ENCODE measurements around the gene FBN1.

FBN1 gene

DNA sequence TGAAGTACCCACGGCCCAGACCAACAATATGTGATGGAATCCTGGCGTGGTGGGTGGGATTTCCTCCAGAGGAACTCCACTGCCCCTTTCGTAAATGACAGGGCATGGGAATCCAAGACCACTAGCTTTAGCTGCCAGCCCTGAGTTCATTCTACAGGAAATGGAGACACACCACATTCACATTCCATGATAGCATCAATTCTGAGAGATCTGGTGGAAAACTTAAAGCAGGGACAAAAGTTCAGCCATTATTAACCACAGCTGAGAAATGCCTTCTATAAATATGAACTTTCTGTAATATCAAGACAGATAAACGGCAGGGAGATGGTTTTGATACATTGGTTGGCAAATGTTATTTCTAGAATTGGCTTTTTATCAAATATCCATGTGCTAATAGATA is 98.2 kb downstream of the FBN1 start:
- DNase-seq = no peak

DNA sequence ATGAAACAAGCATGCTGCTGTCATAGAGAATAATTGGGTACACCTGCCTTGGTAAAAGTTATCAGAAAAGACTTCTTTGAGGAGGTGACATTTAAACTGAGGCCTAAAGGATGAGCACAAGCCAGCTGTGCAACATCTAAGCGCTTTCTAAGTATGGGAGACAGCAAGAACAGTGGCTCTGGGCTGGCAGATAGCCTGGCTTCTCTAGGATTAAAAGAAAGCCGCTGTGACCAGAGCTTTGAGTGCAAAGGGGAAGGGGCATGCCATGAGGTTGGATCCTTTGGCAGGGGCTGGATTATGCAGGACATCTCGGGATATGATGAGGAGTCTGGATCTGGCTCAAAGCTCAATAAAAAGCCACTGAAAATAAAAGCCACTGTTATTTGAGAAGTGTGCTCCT is 99.2 kb downstream of the FBN1 start:
- no peak for DNase-seq

DNA sequence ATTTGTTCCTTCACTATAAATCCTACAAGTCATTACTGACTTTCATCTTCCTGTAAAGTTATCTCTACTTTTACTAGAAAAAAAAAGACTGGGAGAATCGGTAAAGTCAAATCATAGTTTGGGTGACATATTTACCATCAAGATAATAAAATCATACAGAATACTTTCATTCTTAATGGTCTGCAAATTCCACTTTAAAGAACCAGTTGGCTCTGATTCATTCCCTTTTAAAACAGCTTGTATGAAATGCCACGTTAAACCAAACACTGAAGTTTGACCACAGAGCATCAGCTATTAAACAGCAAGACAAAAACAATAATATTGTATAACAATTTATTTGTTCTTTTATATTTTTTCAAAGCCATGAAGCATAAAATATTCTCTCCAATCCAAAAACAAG is 100.7 kb downstream of the FBN1 start:
- no peak for DNase-seq

DNA sequence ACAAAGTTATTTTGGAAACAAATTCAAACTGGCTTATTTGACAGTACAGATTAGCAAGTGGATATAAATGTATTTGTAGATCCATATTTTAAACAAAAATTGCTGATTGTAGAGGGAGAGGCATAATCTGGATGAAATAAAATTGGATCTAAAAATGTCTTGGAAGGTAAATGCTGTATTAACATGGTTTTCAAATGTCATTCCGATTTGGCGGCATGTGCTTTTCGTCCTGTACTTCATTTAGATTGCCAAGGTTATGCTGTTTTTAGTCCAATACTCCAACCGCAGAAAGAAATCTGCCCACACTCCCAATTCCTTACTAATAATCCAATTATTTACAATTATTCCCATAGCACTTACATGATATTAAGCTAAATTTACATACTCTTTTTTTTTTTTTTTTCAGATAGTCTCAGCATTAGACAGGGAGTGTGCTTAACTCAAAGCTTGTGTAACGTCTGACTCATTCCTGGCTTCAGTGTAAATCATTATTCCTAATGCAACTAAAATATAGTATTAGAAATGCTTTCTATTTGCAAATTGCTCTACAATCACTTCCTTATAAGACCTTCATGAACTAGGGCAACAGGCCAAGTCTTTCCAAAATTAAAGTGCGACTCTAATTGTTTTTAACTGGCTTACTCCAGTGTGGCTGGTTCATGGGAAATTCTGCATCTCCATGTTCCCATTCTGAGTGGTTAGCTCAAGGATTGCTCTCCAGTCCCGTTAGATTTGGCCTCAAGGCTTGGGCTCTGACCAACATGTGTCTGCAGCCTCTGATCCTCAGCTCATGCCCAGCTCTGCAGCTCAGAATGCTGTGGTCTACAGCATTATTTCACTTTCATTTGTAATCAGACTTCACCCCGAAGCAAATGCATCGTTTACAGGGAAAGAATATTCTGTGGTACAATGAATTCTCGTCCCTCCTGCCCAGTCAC is 103.9 kb downstream of the FBN1 start:
- DNase-seq = peak; percentile 67

DNA sequence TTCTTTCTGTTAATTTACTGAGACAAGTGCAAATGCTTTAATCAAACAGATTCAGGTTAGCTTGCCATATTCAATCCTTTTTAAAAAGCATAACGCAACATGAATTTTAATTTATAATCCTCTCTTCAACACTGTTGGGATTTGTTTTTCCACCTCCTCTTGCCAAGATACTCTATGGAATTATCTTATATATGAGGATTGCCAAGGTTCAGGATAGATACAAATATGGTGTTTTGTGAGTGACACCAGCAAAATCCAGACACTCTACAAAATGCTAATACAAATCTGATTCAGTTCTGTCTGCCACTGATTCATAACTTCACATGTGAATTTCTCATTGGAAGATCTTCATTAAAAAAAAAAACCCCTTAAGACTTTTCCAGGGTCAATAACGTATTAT is 104.8 kb downstream of the FBN1 start:
- no peak for DNase-seq

DNA sequence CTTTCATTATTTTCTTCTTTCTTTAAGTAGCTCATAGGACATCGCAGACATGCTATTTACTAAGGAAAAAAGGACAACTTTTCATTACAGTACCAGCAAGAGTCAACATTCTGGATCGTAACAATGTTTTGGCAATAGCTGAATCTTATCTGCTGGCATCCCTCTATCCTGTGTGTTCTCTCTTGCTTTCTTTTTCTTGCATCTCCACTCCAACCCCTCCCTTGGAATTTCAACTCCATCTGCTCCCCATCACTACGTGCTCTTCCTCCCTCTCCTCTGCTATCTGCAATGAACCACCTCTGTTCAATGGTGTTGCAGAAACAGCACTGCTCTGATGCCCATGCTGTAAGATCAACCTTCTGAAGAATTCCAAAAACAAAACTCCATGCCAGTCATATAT is 106.6 kb downstream of the FBN1 start:
- no peak for DNase-seq

DNA sequence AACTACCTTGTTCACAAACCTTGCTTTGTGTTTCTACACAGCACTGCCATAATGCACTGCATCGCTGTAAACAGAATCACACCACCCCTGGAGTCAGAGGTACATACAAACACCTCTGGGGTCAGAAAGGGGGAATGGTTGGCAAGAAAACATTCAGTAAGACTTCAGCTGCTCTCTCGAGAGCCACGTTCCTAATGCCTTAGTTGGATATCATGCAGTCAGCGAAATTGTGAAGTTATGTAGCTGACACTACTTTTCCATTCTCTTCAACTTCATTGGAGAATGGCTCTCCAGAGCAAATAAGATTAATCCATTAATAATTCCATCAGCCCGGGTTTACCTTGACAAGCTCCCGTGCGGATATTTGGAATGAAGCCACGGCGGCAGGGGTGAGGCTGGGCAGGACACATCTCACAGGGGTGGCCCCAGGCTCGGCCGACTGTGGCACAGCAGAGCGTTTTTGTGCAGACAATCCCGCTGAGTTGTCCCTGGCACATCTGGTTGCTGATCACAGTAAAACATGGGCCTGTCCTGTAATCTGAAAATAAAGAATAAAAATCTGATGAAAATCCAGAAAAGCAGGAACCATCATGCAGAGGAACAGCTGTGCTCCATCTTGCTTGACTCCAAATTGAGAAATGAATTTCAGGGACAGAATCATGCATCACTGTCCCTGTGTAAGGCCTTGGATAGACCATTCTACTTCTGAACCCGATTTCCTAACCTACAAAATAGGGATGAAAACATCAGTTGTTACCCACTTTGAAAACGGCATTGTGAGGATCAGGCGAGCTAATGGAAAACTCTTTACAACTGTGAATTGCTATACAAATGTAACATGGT is 108.0 kb downstream of the FBN1 start:
- DNase-seq = no peak

DNA sequence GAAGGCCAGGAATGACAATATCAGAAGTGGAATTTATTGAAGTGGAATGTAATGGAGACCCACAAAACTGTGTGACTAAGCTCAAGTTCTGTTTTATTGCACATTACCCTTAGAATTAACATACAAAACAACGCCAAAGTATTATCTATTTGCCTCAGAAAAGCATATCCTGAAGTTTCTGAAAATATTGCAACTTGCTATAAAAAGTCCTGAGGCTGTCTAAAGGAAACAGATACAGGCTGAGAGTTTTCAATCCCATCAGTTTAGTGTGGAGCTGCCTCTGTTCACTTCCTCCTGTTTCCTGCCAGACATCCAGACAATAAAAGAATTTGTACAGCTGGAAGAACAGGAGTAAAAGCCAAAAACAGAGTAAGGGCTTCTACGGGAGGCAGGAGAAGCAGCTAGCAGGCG is 108.8 kb downstream of the FBN1 start:
- DNase-seq = no peak

DNA sequence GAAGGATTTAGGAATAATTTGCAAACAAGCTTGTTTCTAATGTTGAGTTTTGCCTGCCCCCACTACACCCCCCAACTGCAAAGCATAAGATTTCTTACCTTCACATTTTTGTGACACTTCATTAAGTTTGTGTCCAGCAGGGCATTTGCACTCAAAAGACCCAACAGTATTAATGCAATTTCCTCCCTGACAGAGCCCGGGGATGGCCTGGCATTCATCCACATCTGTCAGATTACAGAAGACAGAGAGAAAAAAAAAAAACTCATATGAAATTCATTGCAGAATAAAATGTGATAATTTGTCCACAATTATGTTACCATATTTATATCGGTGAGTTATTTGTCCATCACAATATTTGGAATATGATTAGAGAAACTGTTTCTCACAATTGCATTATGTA is 111.5 kb downstream of the FBN1 start:
- no peak for DNase-seq

DNA sequence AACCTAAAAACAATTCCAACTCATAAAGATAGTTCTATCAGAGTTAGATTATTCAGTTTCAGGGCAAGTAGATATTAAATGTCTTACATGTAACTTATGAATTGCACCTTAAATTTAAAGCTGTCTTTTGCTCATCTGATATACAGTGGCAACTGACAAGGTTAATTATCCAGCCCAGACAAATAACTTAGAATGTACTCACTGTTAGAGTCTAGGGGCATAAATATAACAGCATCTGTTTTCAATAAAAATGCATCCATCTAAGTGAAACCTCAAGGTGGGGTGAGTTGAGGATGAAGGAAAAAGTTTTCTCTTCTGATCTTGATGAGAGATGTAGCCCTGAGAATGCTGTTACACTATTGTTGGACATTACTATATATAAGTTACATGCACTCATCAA is 112.6 kb downstream of the FBN1 start:
- no peak for DNase-seq

DNA sequence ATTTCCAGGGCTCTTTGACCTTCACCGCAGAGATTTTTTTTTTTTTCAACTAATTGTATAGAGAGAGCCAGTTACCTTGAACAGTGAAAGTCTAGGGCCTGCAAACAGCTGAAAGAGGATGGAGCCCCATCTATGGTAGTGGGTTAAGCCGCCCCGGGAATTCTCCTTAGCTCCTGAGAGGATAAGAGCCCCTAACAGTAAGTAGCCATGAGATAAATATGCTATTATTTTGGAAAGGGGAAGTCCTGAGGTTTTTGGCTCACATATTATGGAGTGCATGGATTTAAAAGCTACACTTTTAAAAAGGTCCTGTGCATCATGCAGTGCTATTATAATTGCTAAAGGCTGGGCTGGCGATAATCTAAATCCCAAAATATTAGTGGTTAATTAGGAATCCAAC is 115.0 kb downstream of the FBN1 start:
- DNase-seq = no peak

DNA sequence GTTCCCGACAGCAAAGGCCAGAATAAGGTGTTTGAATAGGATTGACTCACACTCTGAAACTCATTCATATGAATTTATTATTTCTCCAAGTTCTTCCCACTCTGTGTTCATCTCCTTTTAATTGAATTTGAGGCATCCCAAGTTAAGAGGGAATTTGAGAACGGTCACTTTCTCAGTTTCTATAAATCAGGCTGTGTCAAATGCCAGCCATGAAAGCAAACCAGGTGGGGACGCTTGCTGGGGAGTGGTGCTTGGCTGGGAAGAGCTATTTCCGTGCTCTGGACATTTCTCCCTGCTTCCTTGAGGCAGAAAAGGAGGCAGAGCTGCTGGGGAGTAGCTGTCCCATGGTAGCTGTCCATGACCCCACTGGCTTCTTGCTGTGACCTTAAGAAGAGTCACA is 116.6 kb downstream of the FBN1 start:
- DNase-seq = no peak

DNA sequence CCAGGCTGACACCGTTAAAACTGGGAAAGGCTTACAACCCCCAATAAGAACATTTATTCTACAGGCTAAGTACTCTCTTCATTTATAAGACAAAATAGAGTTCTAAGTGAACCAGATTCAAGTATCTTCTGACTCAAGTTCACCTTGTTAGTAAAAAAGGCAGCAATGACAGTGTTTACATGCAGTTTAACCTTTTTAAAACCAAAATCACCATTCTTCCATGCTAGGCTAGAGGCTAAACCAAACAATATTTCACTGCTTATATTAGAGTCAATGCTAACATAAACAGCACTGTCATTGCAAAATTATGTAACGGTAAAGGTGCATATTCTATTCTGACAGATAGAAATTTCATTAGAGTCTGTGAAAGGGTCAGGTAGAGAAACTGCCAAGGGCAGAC is 118.0 kb downstream of the FBN1 start:
- DNase-seq = no peak

DNA sequence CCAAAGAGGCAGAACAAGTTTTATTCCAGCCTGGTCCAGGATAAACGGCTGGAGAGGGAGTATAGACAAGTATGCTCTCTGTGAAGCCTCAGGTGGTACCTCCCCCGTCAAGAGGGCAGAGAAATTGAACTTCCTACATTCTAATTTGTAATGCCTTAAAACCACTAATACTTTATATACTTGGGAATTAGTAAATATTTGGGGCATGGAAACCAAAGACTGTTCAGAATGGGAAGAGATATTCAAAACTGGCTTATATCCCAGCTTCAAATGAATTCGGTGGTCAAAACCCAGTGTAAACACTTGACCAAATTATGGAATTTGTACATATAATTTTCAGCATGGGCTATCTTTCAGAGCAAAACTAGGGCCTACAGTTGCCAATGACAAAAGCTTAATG is 122.6 kb downstream of the FBN1 start:
- no peak for DNase-seq

DNA sequence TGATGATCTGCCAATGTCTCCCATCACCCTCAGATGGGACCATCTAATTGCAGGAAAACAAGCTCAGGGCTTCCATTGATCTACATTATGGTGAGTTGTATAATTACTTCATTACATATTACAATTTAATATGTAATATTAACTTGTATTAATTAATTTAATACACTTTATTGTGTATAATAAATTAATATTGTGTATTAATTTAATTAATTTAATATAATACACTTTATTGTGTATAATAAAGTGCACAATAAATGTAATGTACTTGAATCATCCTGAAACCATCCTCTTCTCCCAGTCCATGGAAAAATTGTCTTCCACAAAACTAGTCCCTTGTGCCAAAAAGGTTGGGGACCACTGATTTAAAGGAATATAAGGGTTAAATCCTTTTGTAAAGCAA is 123.4 kb downstream of the FBN1 start:
- DNase-seq = no peak

DNA sequence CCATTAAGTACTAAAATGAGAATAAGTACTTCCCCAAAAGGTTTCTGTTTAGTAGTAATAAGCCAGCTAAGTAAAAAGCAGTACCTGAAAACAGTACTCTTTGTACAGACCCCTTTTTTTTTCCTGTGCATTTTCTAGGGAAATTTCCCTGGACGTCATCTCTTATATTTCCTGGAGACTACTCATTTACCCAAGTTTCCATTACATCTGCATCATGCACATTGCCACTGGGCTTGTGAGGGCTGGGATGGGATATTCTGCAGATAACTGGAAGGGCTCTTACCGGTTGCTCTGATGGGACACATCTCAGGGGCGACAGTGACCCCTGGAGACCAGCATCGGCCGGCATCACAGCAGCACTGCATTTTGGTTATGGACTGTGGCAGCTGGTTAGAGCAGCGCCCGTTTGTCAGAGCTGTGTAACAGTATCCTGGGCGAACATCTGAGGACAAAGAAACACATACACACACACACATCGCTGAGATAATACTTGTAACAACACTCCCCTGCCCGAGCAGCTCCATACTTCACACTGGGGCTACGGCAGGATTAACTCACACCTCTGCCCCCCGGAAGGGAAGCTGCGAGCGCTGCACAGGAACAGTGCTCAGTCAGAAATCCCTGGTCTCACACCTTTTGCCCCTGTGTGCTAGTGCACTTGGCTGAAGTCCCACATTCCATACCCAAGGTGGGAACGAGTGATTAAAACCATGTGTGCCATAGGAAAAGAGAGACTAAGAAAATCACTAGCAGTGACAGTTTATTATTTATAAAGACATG is 124.9 kb downstream of the FBN1 start:
- no peak for DNase-seq

DNA sequence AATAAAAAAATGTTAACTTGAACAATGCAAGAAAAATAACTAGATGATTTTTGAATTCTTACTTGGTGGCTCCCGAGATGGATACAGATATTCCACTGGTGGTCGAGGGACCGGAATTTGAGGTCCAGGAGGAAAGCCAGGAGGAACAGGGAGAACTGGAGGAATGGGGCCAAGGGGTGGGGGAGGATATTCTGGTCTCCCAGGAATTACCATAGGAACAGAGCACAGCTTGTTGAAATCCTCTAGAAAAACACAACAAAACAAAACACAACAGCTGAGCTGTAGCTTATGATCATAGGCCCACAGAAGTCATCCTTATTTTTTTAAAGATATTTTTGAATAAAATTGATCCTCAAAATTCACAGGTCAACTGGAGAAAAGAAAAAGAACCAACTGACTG is 129.4 kb downstream of the FBN1 start:
- no peak for DNase-seq

DNA sequence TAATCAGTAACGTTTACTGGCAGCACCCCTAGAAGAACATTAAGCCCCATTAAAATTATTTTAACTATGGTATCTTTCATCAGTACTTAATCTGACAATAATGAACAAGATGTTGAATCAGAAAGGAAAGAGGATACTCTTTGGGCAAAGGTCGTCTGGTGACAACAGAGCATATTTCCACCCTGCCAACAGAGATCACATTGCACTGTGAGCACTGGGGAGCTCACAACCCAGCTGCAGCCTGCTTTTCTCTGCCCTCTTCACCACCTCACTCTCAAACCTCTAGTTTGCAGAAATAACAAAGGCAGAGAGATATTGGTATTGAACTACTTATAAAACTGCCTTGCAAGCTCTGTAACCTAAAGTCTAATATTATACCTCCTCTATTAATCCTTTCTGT is 130.0 kb downstream of the FBN1 start:
- no peak for DNase-seq

DNA sequence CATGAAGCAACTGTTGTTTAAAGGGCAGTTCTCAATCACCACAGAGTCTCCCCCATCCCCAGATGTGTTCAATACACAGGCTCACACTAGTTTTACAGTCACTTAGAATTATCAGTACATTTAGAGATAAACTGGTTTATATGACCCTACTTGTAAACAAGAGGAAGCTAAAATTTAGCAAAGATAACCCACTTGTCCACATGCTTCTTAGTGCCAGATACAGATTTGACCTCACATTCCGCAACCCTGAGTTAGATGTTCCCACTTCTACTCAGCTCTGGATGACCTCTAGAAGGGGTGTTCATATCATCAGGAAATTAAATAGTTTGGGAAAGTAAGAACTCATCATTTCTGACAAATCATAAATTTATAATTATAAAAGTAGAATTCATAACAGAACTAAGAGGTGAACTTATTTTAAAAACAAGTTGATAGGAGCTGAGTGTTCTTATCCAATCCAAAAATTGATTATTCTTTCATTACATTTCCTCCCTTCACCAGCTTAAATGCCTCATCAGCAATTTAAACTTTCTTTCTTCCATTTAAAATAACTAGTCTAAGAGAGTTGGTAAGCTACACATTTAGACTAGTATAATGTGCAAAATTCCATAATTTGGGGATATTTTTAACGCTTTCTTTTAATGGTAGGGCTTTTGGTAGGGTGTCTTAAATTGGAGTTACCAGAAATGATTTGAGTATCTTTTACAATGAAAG is 131.2 kb downstream of the FBN1 start:
- no peak for DNase-seq

DNA sequence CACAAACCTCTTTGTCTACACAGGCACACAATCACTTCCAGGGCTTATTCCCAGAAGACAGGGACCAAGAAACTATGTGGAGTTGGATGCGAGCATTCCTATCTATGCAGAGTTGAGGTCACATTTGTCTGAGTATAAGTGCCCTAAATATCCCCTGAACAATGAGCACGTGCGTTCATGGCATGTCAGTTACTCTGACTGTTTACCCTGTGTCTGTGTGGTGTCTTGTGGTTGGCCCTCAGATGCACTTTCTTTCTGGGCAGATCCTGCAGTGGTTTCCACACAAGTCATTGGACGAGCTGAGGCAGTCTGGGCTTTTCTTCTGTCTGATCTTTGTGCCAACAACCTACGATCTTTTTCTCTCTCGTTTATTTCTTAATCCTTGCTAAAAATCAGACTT is 134.5 kb downstream of the FBN1 start:
- no peak for DNase-seq

DNA sequence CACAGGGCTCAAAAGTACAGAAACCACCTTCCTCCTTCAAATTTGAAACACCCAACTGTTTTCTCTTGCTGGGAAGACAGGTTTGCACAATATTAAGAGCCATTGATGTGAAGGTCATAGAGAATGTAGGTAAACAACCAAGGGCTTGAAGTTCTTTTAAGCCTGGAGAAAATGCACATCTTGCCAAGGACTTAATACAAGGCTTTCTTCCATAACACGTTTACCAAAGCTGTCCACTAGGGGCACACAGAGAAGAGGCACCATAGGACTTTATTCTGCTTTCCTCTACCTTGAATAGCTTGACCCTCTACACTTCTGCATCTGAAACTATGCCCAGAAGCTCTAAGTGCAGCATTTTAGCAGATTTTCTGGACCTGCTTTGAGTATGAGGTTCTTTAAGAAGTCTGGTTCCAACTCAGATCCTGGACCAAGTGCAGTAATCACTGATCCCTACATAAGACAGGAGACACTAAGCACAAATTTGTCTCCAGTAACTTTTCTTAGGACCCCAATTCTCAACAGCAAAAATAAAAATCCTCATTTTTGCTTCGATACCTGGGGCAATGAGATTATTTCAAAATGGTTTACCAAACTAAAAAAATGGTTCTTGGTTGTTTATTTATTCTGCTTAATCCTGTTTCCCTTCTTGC is 138.0 kb downstream of the FBN1 start:
- peak; percentile 85 for DNase-seq

DNA sequence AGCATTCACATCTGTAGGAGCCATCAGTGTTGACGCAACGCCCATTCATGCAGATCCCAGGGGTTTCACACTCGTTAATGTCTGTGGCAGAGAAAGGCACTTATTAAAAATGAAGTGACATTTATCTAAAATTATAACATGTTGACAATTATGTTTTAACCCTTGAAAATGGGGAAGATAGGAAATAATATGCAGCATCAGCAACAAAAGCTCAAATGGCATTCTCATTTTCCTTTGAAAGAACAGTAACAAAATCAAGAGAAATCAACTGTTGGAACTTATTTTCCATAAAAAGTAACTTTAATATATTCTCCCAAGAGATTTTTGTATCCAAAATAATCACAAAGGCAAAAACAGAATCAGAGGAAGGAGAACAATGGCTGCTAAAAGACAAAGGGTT is 140.4 kb downstream of the FBN1 start:
- DNase-seq = no peak

Measured in OCI-M1 (cell line).